ENCODE data around the gene SLC2A11.

DNA sequence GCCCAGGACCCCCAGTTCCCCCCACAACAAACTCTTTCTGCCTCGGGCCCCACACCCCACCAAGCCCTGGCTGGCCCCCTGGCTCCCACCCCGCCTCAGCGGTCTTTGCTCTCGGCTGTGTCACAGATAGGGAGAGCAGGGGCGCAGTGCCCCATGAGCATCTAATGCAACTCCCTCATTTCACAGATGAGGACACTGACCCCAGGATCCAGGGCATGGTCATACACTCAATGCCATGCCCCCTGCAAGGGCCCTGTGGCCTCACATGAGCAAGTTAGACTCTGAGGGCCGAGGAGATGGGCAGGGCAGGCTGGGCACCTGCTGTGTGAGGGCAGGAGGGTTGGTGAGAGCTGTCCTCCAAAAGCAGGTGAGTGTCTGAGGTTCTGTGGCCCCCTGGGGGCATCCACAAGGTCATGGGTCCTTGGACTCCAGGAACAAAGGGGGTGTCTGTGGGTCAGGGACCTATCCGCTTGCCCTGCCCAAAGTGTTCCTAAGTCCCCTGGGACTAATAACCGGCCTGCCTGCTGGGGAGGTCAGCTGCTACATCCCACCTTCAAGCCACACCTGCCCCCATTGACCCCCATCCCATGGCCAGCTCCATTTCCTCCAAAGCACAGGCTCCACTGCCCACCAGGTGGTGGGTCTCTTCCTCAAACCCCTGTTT is 39.0 kb downstream of the SLC2A11 start:
- TF ChIP-seq, protein P1, sequence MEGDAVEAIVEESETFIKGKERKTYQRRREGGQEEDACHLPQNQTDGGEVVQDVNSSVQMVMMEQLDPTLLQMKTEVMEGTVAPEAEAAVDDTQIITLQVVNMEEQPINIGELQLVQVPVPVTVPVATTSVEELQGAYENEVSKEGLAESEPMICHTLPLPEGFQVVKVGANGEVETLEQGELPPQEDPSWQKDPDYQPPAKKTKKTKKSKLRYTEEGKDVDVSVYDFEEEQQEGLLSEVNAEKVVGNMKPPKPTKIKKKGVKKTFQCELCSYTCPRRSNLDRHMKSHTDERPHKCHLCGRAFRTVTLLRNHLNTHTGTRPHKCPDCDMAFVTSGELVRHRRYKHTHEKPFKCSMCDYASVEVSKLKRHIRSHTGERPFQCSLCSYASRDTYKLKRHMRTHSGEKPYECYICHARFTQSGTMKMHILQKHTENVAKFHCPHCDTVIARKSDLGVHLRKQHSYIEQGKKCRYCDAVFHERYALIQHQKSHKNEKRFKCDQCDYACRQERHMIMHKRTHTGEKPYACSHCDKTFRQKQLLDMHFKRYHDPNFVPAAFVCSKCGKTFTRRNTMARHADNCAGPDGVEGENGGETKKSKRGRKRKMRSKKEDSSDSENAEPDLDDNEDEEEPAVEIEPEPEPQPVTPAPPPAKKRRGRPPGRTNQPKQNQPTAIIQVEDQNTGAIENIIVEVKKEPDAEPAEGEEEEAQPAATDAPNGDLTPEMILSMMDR (IDR thresholded peaks at IDR 0.05; ENCODE audit: insufficient read depth, low read length, poor library complexity, severe bottlenecking), result no peak
- no peak for TF ChIP-seq EZH2phosphoT487 (conservative IDR thresholded peaks at IDR 0.05; ENCODE audit: low read length)

Measured in SU-DHL-6 (cell line).